GM18520 (cell line): Measurements from ENCODE around the gene UBE2S.

ENCODE experiments used
- ATAC-seq: cut with Tn5 transposase; IDR thresholded peaks from one replicate; pipeline ENCODE4 v1.9.1; 2021; ENCODE audit not compliant: unreplicated experiment

The UBE2S gene

DNA sequence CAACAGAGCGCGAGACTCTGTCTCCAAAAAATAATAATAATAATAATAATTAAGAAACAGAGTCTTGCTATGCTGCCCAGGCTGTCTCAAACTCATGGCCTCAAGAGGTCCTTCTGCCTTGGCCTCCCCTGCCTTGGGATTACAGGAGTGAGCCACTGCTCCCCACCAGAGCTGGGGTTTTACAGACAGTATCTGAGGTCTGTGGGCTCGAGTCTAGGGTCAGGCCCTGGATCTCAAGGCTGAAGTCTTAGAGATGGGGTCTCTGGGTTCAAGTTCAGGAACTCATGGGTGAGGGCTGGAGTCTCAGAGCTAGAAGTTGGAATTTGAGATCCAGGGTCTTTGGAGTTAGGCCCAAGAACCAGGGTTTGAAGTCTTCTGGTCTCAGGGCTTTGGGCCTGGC, 40.8 kb downstream of the UBE2S start:
- ATAC-seq = no peak

- ATAC-seq = no peak
Measured at GRCh38 chr19:55365964-55366363, 41.6 kb downstream of the UBE2S start.

DNA sequence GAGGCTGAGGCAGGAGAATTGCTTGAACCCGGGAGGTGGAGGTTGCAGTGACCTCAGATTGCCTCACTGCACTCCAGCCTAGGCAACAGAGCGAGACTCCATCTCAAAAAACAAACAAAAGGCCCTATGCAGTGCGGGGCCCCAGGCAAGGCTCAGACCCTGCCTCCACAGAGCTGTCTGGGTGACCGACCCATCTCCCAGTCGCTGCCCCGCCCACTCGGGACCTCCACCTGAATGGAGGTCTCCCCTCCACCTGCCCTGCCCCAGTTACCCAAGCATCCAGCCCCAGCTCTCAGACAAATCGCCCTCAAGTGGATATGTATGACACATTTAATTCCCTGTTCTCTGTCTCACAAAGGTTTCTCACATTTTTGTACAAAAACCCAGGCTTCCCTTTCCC, 42.3 kb downstream of the UBE2S start:
- no peak for ATAC-seq

DNA sequence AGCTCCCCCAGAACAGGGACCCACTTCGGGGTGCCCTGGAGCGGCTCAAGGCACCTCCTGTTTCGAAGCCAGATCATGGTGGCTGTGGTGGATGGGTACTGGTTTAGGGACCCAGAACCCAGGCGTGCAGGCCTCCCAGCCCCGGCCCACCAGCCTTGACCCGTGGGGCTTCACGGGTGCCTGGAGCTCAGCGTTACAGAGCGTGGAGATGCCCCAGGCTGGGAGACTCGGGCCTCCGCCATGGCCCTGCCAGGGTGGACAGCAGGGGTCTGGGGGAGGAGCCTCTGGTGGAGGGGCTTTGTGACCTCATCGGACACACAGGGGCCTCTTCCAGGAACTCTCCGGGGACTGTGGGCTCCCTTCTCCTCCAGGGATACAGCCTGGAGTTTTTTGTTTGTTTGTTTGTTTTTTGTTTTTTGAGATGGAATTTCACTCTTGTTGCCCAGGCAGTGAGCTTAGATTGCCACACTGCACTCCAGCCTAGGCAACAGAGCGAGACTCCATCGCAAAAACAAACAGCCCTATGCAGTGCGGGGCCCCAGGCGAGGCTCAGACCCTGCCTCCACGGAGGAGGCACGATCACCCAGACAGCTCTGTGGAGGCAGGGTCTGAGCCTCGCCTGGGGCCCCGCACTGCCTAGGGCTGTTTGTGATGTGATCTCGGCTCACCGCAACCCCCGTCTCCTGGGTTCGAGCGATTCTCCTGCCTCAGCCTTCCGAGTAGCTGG, 44.4 kb downstream of the UBE2S start, which contains the start of gene GARIN5B:
Gene GARIN5B, minus strand, starts transcription at position 271 of the 727 bp plus-strand sequence. Its CDS starts 194 bp downstream, at position 77.
- no peak for ATAC-seq

DNA sequence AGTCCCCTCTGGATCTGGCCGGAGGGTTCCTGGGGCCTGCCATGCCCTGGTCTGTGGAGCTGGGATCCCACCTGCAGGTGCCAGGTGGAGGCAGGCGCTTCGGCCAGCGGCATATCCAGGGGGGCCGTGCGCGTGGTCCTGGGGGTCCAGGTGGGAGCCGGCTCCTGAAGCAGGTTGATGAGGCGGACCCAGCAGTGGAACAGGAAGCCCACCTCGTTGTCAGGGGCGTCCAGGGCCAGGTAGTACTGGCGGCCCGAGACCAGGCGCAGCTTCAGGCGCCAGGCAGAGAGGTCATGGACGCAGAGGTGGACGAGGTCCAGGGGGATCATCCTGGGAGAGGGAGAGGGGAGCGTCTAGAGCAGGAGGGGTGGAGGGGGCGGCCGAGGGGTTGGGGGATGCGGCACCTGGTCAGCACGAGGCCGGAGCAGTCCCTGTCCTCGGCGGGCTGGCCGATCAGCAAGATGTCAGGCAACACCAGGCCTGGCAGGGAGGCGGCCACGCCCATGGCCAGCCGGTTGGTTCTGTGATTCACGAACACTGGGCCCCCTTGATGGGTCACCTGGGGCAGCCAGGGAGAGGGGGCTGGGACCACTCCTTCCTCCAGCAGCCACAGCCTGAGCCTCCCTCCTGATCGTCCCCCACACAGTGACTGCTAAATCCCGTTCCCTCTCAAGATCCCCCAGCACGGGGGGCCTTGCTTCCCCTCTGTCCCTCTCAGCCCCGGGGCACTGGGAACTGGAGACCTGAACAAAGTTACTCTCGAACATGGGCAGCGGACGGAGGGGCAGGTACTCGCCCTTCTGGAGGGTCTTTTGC, 45.2 kb downstream of the UBE2S start:
- no peak for ATAC-seq

- ATAC-seq = no peak
Measured at GRCh38 chr19:55360902-55361301, 46.7 kb downstream of the UBE2S start.

- ATAC-seq = no peak
Measured at GRCh38 chr19:55358943-55359908, 48.4 kb downstream of the UBE2S start.

DNA sequence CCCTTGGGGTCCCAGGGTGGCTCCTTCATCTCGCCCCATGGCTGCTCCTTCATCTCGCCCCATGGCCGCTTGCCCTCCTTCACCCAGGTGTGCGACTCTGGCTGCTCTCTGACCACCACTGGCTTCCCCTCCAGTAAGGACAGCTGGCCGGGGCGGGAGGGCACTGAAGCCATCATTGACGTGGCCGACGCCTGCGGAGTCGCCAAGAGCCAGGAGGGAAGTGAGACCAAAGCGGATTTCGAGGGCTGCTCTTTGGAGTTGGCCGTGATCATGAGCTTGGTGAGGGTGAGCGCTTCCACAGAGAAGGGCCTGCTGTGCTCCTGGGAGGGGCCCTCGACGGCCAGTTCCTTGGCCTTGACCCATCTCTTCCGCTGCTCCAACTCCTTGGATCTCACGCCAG, 49.1 kb downstream of the UBE2S start:
- ATAC-seq = no peak

DNA sequence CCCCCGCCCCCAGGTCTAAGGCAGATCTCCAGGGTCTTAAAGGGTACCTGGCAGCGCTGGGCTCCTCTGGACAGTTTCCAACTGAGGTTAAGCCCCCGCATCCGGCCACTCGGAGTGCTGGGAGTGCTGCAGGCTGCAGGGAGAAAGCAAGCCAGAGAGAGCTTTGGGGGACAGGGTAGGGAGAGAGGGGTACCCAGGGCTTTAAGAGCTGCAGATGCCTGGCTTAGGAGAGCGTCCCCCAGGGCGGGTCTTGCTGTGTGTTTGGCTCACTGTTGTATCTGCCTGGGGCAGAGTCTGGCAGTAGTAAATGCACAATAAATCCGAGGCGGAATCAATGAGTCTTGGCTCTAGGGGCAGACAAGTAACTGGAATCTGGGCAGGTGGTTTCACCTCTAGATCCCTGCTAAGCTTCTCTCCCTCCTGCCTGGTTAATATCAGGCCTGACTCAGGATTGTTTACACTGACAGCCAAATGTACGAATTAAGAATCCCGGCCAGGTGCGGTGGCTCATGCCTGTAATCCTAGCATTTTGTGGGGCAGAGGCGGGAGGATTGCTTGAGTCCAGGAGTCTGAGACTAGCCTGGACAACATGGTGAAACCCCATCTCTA, 52.3 kb downstream of the UBE2S start:
- no peak for ATAC-seq

DNA sequence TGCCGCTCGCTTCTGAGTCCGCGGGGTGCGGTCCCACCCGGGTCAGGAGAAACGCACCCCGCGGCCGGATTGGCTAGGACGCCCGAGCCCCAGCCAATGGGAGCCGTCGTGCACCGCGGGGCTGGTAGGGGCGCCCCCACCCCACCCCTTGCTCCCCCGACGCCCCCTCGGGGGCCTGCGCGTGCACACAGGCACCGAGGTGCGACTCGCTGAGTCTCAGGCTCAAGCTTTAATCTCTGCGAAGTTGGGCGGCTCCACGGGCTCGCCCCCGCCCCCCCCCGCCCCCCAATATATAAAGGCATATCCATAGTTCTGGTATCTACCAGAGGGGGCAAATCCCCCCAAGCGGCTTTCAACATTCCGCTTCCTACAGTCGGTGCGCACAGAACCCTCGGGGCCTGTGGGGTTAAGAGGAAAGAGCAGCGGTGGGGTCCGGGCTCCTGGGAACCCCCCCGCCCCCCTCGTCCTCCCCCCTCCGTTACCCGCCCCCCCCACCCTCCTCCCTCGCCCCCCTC, 52.8 kb downstream of the UBE2S start, which contains the start of gene COX6B2:
Gene COX6B2, minus strand, starts transcription at position 22 of the 515 bp plus-strand sequence. CDS start 198 bp downstream, outside the sequence.
- no peak for ATAC-seq

DNA sequence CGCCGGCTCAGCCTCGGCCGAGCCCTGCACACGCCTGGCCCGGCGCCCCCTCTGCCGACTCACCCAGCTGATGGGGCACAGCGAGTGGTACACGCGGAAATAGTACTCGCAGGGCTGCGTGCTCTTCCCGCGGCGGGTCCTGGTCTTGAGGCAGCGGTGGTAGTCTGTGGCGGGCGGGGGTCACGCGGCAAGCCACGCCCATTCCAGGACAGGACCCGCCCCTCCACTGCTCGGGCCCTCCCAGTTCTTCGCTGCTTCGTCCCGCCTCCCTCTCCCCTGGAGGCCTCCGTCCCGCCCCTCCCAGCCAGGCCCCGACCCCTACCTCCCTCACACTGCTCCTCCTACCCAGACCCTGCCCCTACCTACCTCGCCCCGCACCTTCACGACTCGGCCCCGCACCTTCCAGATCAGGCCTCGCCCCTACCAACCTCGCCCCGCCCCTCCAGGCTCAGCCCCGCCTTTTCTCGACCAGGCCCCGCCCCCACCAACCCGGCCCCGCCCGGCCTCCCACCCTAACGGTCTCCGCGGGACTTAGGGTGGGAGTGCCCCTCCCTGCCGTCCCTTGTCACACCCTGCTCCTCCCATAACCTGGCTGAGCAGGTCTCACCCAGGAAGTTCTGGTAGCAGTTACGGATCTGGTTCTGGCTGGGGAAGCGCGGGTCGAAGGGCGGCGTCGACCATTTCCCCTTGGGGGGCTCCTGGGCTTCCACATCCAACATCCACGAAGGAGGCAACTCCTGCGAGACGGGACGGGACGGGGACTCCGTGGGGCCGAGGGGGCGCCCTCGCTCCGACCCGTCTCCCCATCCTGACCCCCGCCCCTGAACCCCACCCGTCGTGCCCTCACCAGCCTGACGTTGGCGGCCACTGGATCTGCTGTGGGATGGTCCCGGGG, 53.5 kb downstream of the UBE2S start:
- no peak for ATAC-seq

GRCh38 chr19:55353356-55353802, 54.2 kb downstream of the UBE2S start:
- no peak for ATAC-seq

DNA sequence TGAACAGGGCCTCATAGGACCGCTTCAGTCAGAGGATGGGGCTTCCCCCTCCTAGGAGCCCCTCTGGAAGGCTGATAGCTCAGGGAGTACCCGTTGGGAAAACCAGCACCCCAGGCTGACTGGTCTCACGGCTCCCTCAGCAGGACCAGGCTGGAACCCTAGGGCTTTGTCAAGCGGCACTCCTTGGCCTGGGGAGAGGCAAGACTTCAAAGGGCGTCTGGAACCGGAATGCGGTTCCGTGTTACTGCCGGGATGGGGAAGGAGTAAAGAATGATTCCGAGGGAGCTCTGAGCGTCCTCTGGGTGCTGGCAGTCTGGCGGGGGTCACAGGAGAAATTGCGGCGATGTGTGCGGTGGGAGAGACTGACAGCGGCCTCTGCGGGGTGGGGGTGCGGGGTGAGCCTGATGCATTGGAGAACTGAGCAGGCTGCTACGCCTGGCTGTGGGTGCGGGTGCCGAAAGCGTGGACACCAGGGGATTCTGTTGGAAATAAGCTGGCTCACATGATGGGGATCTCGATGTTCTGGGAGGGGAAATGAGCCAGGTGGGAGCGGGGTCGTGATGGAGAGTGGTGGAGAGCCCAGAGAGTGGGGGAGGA, 54.9 kb downstream of the UBE2S start:
- ATAC-seq = no peak

- no peak for ATAC-seq
Measured at GRCh38 chr19:55352040-55352439, 55.5 kb downstream of the UBE2S start.

- no peak for ATAC-seq
Measured at GRCh38 chr19:55350620-55351315, 56.8 kb downstream of the UBE2S start.
